ENCODE results near the gene SEMA3F. TPM values are rescaled to one million over a fixed set of nuclear protein-coding genes. Genes with fewer than 3 reads are reported as not detected.

Gene SEMA3F
- total RNA-seq, 1 experiment from 2014 or later = 69.6 TPM

- BruUV-seq (replicated peaks) = no TSS peak
- Histone ChIP-seq H3K27me3 (ENCODE audit: control insufficient read depth, insufficient read depth, low read length) (no peaks in the 10 kb centered on the region), H3K36me3 (ENCODE audit: control insufficient read depth, insufficient read depth, low read length) (peaks cover 24% of the 10 kb centered on the region), H3K9me3 (ENCODE audit: control insufficient read depth, insufficient read depth, low read depth, low read length) (no peaks in the 10 kb centered on the region), H3K27ac (ENCODE audit: low read length) (no peak overlapping the region), H3K4me3 (ENCODE audit: low read depth in 2 of 2, low read length in 2 of 2) (no peak overlapping the region), H3K4me1 (ENCODE audit: control insufficient read depth, insufficient read depth, low read length) (peaks cover 8% of the 10 kb centered on the region)
- POLR2A ChIA-PET = no interaction called here
- DNase-seq (ENCODE audit: low read depth, low spot score) (no peak), ATAC-seq (no peak)
- CTCF ChIA-PET = no interaction called here
- TF ChIP-seq SIN3A (IDR thresholded peaks at IDR 0.05; ENCODE audit: borderline replicate concordance, insufficient read depth, low read depth, low read length) = no peak
- TF ChIP-seq REST (IDR thresholded peaks at IDR 0.05; ENCODE audit: insufficient read depth in 1 of 2, low read depth in 2 of 2, low read length in 1 of 2) = no peak
- no peak for TF ChIP-seq CTCF (IDR thresholded peaks at IDR 0.05)
- no peak for TF ChIP-seq POLR2AphosphoS5 (IDR thresholded peaks at IDR 0.05; ENCODE audit: low read depth, low read length)
- no peak for TF ChIP-seq TCF7L2 (IDR thresholded peaks at IDR 0.05; ENCODE audit: low read depth, low read length)
- in situ Hi-C loops (cut with HindIII; ENCODE audit: low pct_unique_long_range_greater_than_20kb, low sequenced_read_pairs) = no loop called here
- intact Hi-C loops (cut with micrococcal nuclease; ENCODE audit: unreplicated experiment) = no loop called here
Observed at GRCh38 chr3:50118237-50118636, 36.9 kb upstream of the SEMA3F start.

- Histone ChIP-seq H3K9me3 (ENCODE audit: control insufficient read depth, insufficient read depth, low read depth, low read length) (no peaks in the 10 kb centered on the region), H3K4me1 (ENCODE audit: control insufficient read depth, insufficient read depth, low read length) (peaks cover 18% of the 10 kb centered on the region), H3K4me3 (ENCODE audit: low read depth in 2 of 2, low read length in 2 of 2) (no peak overlapping the region), H3K27ac (ENCODE audit: low read length) (no peak overlapping the region), H3K27me3 (ENCODE audit: control insufficient read depth, insufficient read depth, low read length) (no peaks in the 10 kb centered on the region), H3K36me3 (ENCODE audit: control insufficient read depth, insufficient read depth, low read length) (peaks cover 11% of the 10 kb centered on the region)
- ChIA-PET POLR2A (no interaction called here), CTCF (interaction anchor here (0.7 kb wide), 1 partner anchor 10 kb away, joined by 3 read pairs; no protein-coding TSS in a partner anchor)
- intact Hi-C loops (cut with micrococcal nuclease; ENCODE audit: unreplicated experiment) = no loop called here
- BruUV-seq (replicated peaks) = no TSS peak
- ATAC-seq (no peak), DNase-seq (ENCODE audit: low read depth, low spot score) (no peak)
- TF ChIP-seq REST (IDR thresholded peaks at IDR 0.05; ENCODE audit: insufficient read depth in 1 of 2, low read depth in 2 of 2, low read length in 1 of 2) (no peak), POLR2AphosphoS5 (IDR thresholded peaks at IDR 0.05; ENCODE audit: low read depth, low read length) (no peak), TCF7L2 (IDR thresholded peaks at IDR 0.05; ENCODE audit: low read depth, low read length) (no peak), CTCF (IDR thresholded peaks at IDR 0.05) (no peak), SIN3A (IDR thresholded peaks at IDR 0.05; ENCODE audit: borderline replicate concordance, insufficient read depth, low read depth, low read length) (no peak)
- in situ Hi-C loops (cut with HindIII; ENCODE audit: low pct_unique_long_range_greater_than_20kb, low sequenced_read_pairs) = no loop called here
Observed at GRCh38 chr3:50119786-50120185, 35.3 kb upstream of the SEMA3F start.
